GM19025 (cell line): Measurements from ENCODE around the gene SCGB3A1.

Experiments used
- ATAC-seq: cut with Tn5 transposase; IDR thresholded peaks from one replicate; pipeline ENCODE4 v1.9.1; 2021; ENCODE audit warnings: mild to moderate bottlenecking, low read depth, moderate library complexity; ENCODE audit not compliant: unreplicated experiment

The SCGB3A1 gene

DNA sequence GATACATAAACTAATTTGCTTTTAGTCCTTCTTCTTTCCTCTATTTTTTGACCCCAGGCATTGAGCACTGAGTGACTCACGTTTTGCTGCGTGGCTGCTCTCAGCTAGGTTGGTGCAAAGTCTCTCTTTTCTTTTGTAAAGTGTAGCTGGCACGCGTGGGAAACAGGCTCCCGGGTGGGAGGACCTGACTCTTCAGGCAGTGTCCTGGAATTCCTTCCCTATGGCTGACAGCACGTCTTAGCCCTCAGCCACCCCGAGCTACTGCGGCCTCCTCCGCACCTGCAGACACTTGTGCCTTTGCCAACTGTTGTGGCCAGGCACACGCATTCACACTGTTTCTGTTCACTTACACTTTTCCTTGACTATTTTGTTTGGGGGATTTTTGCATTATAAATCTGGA, 877 bp upstream of the SCGB3A1 start:
- no peak for ATAC-seq

DNA sequence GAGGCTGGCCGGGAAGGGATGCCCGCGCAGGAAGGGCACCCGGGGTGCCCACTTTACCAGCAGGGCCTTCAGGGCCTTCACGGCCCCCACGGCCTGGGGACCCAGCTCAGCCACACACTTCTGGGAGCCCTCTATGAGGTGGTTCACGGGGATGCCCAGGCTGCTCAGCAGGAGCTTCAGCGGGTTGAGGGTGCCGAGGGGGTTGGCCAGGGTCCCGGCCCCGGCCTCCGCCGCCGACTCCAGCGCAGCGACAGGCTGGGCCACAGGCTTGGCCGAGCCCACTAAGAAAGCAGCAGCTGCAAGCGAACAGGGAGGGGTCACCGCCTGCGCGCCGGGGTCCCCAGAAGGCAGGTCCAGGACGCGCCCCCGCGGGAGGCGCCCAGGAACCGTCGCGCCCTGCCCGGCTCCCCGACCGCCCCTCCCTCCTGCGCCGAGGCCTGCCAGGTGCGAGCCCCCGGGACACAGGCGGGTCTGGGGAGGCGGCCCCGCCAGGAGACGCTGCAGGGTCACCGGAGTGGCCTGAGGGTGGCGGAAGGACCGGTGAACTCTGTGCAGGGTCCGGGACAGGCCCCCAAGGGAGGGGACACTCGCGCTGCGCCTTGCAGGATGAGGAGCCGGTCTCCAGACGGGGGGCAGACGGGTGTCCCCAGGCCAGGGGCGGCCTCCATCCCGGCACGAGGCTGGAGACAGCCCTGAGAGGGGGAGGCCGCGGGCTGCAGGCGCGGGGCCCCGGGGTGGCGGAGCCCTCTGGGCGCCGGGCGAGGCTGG, 572 bp downstream of the SCGB3A1 start:
- ATAC-seq, result no peak

GRCh38 chr5:180589771-180590542, 1.3 kb downstream of the SCGB3A1 start:
- ATAC-seq, result no peak

DNA sequence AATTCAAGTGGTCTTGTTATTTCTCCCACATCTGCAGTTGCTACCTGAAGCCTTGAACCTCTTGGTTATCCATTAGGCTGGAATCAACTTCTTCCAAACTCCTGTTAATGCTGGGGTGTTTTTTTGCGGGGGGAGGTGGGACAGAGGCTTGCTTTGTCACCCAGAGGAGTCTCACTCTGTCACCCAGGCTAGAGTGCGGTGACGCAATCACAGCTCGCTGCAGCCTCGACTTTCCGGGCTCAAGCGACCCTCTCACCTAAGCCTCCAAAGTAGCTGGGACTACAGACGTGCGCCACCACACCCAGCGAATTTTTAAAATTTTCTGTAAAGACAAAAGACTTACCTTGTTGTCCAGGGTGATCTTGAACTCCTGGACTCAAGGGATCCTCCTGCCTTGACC, 4.4 kb downstream of the SCGB3A1 start:
- ATAC-seq, result no peak

GRCh38 chr5:180586204-180586603, 5.1 kb downstream of the SCGB3A1 start:
- no peak for ATAC-seq

- ATAC-seq, result no peak
Observed at GRCh38 chr5:180583738-180584137, 7.6 kb downstream of the SCGB3A1 start.

GRCh38 chr5:180580681-180581080, 10.6 kb downstream of the SCGB3A1 start:
- no peak for ATAC-seq

GRCh38 chr5:180575571-180575970, 15.7 kb downstream of the SCGB3A1 start:
- no peak for ATAC-seq

GRCh38 chr5:180568914-180569313, 22.4 kb downstream of the SCGB3A1 start:
- no peak for ATAC-seq

DNA sequence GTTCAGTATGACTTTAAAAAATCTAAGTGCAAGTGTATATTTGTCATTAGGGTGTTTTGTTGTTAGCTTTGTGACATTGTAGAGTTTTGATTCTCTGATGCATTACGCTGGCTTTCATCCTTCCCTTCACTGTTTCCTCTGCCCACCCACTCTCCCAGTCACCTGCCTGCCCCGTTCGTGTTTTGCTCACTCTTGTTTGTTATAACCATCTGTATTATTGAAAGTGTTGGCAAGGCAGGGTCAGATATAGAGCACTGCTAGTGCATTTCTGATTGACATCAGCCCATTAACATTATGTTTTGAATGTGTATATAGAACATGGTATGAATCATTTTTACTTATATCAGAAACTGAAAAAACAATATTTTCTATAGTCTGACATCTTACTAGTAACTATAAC, 27.3 kb downstream of the SCGB3A1 start:
- ATAC-seq, result no peak

- ATAC-seq, result no peak
Observed at GRCh38 chr5:180558232-180558631, 33.1 kb downstream of the SCGB3A1 start.

DNA sequence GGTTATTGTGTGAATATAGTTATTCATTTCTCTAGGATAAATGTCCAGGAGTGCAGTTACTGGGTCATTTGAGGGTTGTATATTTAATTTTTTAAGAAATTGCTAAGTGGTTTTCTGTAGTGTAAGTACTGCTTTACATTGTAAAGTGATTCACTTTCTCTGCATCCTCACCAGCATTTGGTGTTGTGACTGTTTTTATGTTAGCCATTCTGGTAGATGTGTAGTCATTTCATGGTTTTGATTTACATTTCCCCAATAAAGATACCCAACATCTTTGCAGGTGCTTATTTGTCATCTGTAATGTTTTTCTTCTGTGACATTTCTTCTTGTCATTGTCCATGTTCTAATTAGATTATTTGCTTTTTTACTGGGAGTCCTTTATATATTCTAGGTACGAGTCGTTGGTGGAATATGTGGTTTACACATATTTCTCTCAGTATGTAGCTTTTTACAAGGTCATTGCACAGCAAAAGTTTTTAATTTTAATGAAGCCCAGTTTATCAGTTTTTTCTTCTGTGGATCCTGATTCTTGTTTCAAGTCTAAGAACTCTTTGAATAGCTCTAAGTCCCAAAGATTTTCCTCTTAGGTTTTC, 34.0 kb downstream of the SCGB3A1 start:
- ATAC-seq, result no peak

- ATAC-seq, result no peak
Observed at GRCh38 chr5:180555168-180555921, 36.0 kb downstream of the SCGB3A1 start.

DNA sequence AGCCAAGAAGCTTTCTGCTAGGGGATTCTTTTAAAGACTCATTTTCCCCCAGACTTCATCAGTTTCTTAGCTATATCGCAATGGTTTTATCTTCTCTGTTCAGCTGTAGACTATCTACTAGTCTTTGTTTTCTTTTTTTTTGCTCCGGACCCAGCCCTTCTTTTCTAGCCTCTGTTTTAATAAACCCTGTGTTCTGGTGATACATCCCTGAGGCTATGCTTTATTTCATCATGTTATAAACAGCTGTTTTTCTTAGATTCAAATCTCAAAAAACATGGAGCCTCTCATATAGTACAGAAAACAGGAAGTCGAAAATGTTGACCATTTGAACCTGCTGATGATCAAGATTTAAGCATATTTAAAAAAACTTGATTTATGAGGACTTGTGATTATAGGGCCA, 37.8 kb downstream of the SCGB3A1 start:
- ATAC-seq, result no peak

DNA sequence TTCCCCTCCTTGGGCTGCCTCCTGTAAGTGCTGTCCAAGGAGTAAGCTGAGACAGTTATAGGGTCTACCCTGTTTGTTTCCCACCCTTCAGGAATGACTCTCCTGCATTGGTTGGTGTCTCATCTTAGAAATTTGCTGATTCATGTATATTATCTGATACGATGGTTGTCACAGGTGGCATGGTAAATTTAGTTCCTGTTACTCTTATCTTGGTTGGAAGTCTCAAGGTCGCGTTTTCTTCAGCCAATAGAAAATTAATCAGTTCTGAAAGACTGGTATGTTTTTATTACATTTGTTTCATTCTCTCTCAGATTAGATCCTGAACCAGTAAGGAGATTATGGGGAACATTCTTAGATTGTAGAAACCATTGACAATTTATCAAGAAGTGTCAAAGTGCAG, 42.7 kb downstream of the SCGB3A1 start:
- no peak for ATAC-seq

- ATAC-seq, result no peak
Observed at GRCh38 chr5:180545248-180545647, 46.1 kb downstream of the SCGB3A1 start.

DNA sequence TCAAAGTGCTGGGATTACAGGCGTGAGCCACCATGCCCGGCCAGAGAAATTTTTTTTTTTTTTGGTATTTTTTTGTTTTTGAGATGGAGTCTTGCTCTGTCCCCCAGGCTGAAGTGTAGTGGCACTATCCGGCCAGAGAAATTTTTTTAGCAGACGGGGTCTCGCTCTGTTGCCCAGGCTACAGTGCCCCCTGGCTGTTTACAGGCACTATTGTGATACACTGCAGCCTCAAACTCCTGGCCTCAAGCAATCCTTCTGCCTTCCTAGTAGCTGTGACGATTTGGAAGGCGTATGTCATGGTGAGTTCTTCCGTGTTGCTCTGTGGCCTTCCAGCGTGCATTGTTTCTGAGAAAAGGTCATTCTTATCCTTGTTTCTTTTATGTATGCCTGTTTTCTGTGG, 49.6 kb downstream of the SCGB3A1 start:
- no peak for ATAC-seq
